Psoas muscle (tissue), 8 donors: ENCODE data around the gene HLA-DQB1. TPM values are rescaled to one million over a fixed set of nuclear protein-coding genes. Genes with fewer than 3 reads are reported as not detected.
"Not testable (repeated sequence)": the region's sequence is repeated elsewhere in the genome, so short reads cannot be mapped to it uniquely, and the experiment has no call there.

Source experiments
- ATAC-seq, 4 donors: fragments of 200-7000 bp; cut with Tn5 transposase; one replicate each; pipeline ENCODE4 v1.9.1; 2020; ENCODE audit warnings: moderate library complexity in 3 of 4, mild to moderate bottlenecking in 2 of 4
- DNase-seq, 2 donors: peaks; one replicate each; pipeline ENCODE4 v3.0.0-alpha.2; 2020
- H3K27ac ChIP-seq: fragments of 200-600 bp; one replicate; pipeline ENCODE4 v1.8.0; 2022
- H3K27me3 ChIP-seq, 3 donors: fragments of 200-600 bp in 1 of 3; one replicate each; pipeline versions ENCODE4 v1.6.1 to v1.8.0; 2013 to 2022; ENCODE audit warnings: low read length in 2 of 3, mild to moderate bottlenecking in 2 of 3, moderate library complexity in 1 of 3; ENCODE audit not compliant: insufficient read depth in 3 of 3
- H3K36me3 ChIP-seq, 2 donors: fragments of 200-600 bp in 1 of 2; one replicate each; pipeline versions ENCODE4 v1.6.1 to v1.8.0; 2013 to 2022; ENCODE audit warnings: low read depth in 1 of 2, mild to moderate bottlenecking in 1 of 2, moderate library complexity in 1 of 2; ENCODE audit not compliant: insufficient read depth in 1 of 2
- H3K4me1 ChIP-seq: fragments of 200-600 bp; one replicate; pipeline ENCODE4 v1.8.0; 2022
- H3K4me3 ChIP-seq: fragments of 200-600 bp; one replicate; pipeline ENCODE4 v1.8.0; 2022; ENCODE audit warnings: mild to moderate bottlenecking
- H3K9me3 ChIP-seq: fragments of 200-600 bp; one replicate; pipeline ENCODE4 v1.8.0; 2022
- CTCF ChIP-seq: fragments of 200-600 bp; IDR thresholded peaks from one replicate; pipeline ENCODE4 v1.8.0; 2022; ENCODE audit warnings: antibody characterized with exemption
- WGBS, 3 donors: extraction: QIAGEN DNeasy Blood & Tissue Kit; methylation state at CpG; one replicate each; pipeline versions ENCODE4 v1.1.6 to v1.1.7; 2013; 5-methylcytosine and 5-hydroxymethylcytosine counted together
- intact Hi-C, 2 donors: fragments of 100-400 bp; cut with DNase I; formaldehyde crosslinking; loops; one replicate each; pipeline versions ENCODE4 v1.11.0 to v1.14.2; 2022
- polyA plus RNA-seq, 3 donors: library from polyadenylated mRNA; stranded (reverse); fragments of 200-250 nt; gene quantifications; one replicate each; pipeline ENCODE4 v1.2.3, GENCODE V29; 2013
- total RNA-seq, 4 donors: library from RNA; stranded (reverse); fragmentation: NEBNext Ultra II Directional in 2 of 4; extraction: Animal tissue kit (Norgen Biotek cat#: 25700) in 2 of 4; gene quantifications; one replicate each; pipeline versions ENCODE4 v1.2.1 to v1.2.4, GENCODE V29; 2021 to 2023
- donor health status: healthy with polysubstance abuse.
- donor health status: DM: no; HTN: no; CAD: no; lungs with moderate emphysema.
- donor health status: Bipolar disorder and iron deficiency.
- donor health status: healthy.
- donor health status: DM: yes; HTN: yes; CAD: no.
- donor health status: DM: no; HTN: no; CAD: no.
- donor health status: DM: no; HTN: no; CAD: no.
- donor health status: DM: yes; HTN: yes; CAD: no.

HLA-DQB1 gene
- total and polyA plus RNA-seq, 7 donors, result 2.9 to 10.8 (median 5.4) TPM

- no peak for TF ChIP-seq CTCF
- H3K36me3 ChIP-seq, result no peaks in the 10 kb centered on the region
- DNase-seq (no peak), ATAC-seq (no peak)
- 21 to 26% (median 22%) methylated on average over 1 of the region's 1 CpG for WGBS, 3 donors
- H3K4me1 ChIP-seq, result no peaks in the 10 kb centered on the region
- no peaks in the 10 kb centered on the region for H3K9me3 ChIP-seq
- intact Hi-C loops, result no loop called here
- peaks cover 0 to 7% (median 3%) of the 10 kb centered on the region in 3 donors for H3K27me3 ChIP-seq
- no peak overlapping the region for H3K27ac ChIP-seq
- no peak overlapping the region for H3K4me3 ChIP-seq
Observed at GRCh38 chr6:32685603-32686002, 19.1 kb upstream of the HLA-DQB1 start.

GRCh38 chr6:32684246-32684645 is 17.8 kb upstream of the HLA-DQB1 start:
- no peaks in the 10 kb centered on the region for H3K36me3 ChIP-seq
- intact Hi-C loops, result no loop called here
- no peak overlapping the region for H3K4me3 ChIP-seq
- WGBS, 3 donors, result 84 to 88% (median 85%) methylated on average over 3 of the region's 3 CpGs
- TF ChIP-seq CTCF, result no peak
- H3K27ac ChIP-seq, result no peak overlapping the region
- H3K27me3 ChIP-seq, result peaks cover 2 to 4% (median 3%) of the 10 kb centered on the region in 3 donors
- no peaks in the 10 kb centered on the region for H3K4me1 ChIP-seq
- ATAC-seq (no peak), DNase-seq (no peak)
- no peaks in the 10 kb centered on the region for H3K9me3 ChIP-seq

- TF ChIP-seq CTCF, result no peak
- Histone ChIP-seq H3K9me3 (no peaks in the 10 kb centered on the region), H3K4me3 (no peak overlapping the region), H3K27me3 (peaks cover 0 to 4% (median 2%) of the 10 kb centered on the region in 3 donors), H3K27ac (no peak overlapping the region), H3K4me1 (no peaks in the 10 kb centered on the region), H3K36me3 (no peaks in the 10 kb centered on the region)
- intact Hi-C loops, result no loop called here
- ATAC-seq (no peak), DNase-seq (no peak)
- WGBS, 3 donors, result 73 to 91% (median 82%) methylated on average over 1 of the region's 1 CpG
Observed at GRCh38 chr6:32680055-32680454, 13.6 kb upstream of the HLA-DQB1 start.

GRCh38 chr6:32679492-32679891 is 13.0 kb upstream of the HLA-DQB1 start:
- Histone ChIP-seq H3K27me3 (peaks cover 0 to 4% (median 2%) of the 10 kb centered on the region in 3 donors), H3K9me3 (no peaks in the 10 kb centered on the region), H3K36me3 (no peaks in the 10 kb centered on the region), H3K27ac (no peak overlapping the region), H3K4me3 (no peak overlapping the region), H3K4me1 (no peaks in the 10 kb centered on the region)
- intact Hi-C loops, result no loop called here
- DNase-seq, result no peak
- no peak for ATAC-seq
- TF ChIP-seq CTCF, result no peak
- 59 to 71% (median 67%) methylated on average over 4 of the region's 4 CpGs for WGBS, 3 donors

- H3K27me3 ChIP-seq, H3K4me3 ChIP-seq, DNase-seq, H3K27ac ChIP-seq, ATAC-seq, intact Hi-C loops, H3K9me3 ChIP-seq, H3K4me1 ChIP-seq, H3K36me3 ChIP-seq: not testable (repeated sequence)
- WGBS, 3 donors, result 83 to 92% (median 89%) methylated on average over 7 of the region's 7 CpGs
Observed at GRCh38 chr6:32674123-32674522, 7.7 kb upstream of the HLA-DQB1 start.

GRCh38 chr6:32671908-32672307 is 5.5 kb upstream of the HLA-DQB1 start:
- intact Hi-C loops, DNase-seq, H3K9me3 ChIP-seq, H3K27me3 ChIP-seq, H3K27ac ChIP-seq, ATAC-seq, H3K4me1 ChIP-seq, H3K4me3 ChIP-seq, H3K36me3 ChIP-seq: not testable (repeated sequence)
- WGBS, 3 donors, result 55 to 68% (median 65%) methylated on average over 2 of the region's 2 CpGs
